ENCODE results near the gene ZSWIM8.

DNA sequence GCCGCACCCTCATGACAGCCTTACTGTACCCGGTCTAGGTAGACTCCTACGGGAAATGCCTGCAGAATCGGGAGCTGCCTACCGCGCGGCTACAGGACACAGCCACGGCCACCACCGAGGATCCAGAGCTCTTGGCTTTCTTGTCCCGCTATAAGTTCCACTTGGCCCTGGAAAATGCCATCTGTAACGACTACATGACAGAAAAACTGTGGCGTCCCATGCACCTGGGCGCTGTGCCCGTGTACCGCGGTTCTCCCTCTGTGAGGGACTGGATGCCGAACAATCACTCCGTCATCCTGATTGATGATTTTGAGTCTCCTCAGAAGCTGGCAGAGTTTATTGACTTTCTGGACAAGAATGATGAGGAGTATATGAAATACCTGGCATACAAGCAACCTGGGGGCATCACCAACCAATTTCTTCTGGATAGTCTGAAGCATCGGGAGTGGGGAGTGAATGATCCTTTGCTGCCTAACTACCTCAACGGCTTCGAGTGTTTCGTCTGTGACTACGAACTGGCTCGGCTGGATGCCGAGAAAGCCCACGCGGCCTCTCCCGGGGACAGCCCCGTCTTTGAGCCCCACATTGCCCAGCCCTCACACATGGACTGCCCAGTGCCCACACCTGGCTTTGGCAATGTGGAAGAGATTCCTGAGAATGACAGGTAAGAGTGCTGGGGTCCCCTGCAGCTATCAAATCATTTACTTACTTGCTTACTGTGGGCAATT is 12.1 kb upstream of the ZSWIM8 start:
- TF ChIP-seq, protein P1, sequence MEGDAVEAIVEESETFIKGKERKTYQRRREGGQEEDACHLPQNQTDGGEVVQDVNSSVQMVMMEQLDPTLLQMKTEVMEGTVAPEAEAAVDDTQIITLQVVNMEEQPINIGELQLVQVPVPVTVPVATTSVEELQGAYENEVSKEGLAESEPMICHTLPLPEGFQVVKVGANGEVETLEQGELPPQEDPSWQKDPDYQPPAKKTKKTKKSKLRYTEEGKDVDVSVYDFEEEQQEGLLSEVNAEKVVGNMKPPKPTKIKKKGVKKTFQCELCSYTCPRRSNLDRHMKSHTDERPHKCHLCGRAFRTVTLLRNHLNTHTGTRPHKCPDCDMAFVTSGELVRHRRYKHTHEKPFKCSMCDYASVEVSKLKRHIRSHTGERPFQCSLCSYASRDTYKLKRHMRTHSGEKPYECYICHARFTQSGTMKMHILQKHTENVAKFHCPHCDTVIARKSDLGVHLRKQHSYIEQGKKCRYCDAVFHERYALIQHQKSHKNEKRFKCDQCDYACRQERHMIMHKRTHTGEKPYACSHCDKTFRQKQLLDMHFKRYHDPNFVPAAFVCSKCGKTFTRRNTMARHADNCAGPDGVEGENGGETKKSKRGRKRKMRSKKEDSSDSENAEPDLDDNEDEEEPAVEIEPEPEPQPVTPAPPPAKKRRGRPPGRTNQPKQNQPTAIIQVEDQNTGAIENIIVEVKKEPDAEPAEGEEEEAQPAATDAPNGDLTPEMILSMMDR (IDR thresholded peaks at IDR 0.05), result no peak
- no peak for TF ChIP-seq EZH2 (IDR thresholded peaks at IDR 0.05; ENCODE audit: borderline replicate concordance, insufficient read depth, low read depth, low read length, poor library complexity, severe bottlenecking)

All from B cell (primary cell).